GM18502 (cell line): ENCODE data around the gene RUNX1.

Experiments used
- ATAC-seq: cut with Tn5 transposase; IDR thresholded peaks from one replicate; pipeline ENCODE4 v1.9.1; 2021; ENCODE audit warnings: mild to moderate bottlenecking; ENCODE audit not compliant: unreplicated experiment, poor library complexity

RUNX1 gene

DNA sequence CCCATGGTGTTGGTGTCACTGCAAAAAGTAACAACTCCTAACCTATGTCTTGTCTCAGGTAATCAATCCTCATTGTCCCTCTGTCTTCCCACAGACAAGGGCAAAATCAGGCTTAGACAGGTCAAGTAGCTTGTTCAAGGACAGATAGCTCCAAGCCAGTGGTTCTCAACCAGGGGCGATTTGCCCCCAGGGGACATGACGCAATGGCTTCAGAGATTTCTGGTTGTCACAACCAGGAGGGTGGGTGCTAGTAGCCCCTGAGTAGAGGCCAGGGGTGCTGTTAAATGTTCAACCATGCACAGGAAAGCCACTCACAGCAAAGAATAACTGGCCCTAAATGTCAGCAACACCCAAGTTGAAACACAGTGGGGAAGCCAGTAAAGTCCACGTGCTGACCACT is 178.9 kb downstream of the RUNX1 start:
- ATAC-seq: no peak

DNA sequence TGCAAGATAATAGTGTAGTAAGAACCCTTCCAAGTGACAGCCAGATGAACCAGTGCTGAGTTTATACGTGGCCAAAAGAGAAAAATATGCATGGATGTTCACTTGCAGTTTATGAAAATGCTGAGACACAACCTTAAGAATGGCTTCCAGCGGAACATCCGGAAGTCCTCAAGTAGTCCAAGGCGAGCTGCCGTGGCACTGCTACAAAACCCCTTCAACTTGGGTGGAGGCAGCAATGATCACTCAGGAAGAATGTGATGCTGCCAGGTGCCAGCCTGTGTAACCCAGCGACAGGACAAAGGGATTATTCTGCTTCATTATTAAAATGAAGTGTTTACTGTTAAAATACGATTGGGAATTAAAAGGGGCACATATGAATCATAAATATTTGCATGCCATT is 179.6 kb downstream of the RUNX1 start:
- no peak for ATAC-seq

DNA sequence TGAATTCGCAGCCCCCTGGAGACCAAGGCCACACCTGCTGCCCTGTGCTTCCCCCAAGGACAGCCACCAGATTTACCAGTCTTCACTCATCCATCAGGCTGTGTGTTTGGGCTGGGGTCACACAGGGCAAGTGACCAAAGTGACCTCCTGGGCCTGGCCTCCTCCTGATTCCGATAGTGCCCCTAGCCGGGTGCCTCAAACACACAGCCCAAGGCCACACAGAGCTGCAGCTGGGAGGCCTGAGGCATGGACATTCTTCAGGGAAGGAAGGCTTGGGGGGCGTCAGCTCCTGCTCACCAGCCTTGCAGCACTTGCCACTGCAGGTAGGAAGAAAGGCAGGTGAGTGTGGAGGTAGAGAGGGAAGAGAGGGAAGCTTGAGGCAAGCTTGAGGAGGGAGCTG is 181.3 kb downstream of the RUNX1 start:
- ATAC-seq: no peak

DNA sequence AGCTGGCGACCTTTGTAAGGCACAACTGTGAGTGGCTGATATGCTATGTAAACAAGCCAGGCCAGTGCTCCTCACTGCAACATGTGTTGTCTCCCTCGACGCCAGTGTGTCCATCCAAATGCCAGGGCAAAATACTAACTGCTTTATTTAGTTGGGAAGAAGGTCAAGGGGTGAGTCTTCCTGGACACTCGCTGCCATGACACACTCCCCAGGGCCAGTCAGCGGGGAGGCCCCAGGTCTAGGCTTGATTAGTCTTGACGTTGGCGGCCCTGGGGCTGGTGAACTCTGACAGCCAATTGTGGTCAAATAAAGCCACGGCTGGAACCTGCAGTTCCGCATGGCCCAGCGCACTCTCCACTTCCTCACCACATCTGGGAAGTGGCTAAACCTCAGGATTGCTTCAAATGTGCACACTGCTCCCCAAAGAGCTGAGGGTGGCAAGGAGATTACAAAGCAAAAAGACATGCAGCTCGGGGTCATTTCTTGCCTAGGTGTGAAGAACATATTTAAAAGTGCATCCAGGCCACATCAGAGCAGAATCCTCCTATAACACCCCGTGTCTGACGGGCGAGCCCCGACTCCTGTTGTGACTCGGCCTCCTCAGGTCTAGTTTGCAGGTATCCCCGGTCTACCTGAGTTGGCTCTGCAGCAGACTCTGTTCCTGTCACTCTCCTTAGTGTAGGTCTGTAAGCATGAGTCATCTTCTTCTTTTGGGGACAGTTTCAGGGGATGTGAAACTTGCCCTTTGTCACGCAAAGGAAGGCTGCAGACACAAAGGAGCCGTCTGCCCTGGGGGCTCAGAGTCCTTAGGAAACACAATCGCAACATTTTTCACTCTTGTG is 183.5 kb downstream of the RUNX1 start:
- peak; percentile 90 for ATAC-seq

DNA sequence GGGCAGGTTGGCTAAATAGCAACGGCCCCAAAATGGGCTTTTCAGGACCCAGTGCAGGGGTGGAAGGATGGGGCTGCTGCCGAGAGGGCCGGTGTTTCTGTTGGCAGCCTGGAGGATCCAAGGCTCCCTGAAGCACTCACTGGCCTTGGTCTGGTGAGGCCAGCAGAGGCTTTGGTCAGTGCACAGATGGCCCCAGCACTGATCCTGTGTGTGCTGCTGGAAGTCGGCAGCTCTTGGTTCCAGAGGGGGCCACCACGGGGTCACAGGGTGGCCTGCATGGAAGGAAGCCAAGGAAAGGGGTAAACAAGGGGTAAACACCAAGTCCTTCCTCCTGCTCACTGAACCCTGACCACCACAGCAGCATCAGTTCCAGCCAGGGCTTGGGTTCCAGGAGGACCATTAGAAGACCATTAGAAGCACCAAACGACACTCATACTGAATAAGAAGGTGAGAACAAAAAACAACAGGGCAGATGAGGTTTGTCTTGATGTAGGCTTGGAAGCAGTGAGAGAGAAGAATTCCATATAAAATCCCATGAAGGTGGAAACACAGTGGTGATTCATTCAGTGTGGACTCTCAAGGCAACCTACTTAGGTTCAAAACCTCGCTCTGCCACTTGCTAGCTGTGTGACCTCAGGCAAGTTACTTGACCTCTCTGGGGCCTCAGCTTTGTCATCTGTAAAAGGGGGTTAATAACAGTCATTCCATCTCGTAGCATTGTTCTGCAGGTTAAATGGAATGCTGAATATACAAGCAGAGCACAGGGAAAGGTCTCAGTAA is 184.5 kb downstream of the RUNX1 start:
- ATAC-seq: no peak

DNA sequence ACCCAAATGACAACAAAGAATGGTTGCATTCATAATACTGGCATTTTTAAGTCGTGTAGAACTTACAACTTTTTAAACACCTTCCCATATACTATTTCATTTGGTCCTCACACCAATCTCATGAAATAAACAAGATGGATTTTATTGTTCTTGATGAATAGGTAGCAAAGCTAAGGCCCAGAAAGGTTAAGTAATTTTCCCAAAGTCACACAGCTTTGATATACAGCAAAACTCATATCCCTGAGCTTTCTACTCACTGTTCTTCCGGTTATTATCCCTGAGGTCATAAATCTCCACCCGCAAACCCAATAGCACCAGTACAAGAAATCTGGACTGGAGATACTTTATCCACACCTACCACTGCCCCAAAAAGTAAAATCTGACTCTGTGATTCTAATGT is 186.2 kb downstream of the RUNX1 start:
- ATAC-seq: no peak

DNA sequence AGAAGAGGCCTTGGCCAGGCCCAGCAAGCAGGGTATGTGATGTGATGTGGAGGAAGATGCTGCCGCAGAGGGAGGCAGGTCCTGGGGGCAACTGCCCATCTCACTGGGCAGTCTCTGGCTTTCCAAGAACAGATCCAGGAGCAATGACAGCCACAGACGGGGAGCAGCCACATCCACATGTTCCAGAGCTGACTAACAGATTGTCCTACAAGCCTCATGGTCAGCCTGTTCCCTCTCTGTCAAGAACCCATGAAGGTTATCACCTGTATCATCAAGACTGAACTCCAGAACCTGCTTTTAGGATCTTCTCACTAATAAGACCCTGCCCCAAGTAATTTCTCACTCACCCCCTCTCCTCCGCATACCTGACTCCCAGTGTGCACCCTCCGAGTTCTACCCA is 187.8 kb downstream of the RUNX1 start:
- ATAC-seq: no peak

DNA sequence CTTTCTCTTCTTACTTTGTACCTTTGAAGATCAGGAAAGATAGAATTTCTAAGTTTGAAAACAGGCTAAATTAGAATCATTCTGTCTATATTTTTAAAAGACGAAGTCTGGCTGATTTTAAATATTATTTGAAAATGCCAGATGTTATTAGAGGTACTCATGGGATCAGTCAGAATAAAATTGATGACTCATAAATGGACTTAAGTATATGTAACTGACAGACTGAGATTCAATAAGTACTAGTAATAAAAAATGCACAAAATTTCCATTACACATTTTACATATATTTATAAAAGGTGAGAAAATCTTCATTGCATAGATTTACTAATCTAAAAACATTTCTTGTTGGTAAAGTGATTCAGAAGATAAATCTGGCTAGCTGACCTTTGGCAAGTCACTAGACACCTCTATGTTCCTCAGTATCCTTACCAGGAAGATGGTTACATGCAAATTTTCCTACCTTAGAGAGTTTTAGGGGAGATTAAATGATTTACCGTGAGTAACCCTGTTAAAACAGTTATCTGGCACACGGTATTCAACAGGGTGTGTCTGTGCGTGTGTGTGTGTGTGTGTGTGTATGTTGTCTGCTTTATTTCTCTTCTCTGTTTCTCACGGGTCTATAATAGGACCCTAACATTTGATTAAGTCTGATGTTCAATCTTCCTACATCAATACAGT is 189.0 kb downstream of the RUNX1 start:
- ATAC-seq: no peak

DNA sequence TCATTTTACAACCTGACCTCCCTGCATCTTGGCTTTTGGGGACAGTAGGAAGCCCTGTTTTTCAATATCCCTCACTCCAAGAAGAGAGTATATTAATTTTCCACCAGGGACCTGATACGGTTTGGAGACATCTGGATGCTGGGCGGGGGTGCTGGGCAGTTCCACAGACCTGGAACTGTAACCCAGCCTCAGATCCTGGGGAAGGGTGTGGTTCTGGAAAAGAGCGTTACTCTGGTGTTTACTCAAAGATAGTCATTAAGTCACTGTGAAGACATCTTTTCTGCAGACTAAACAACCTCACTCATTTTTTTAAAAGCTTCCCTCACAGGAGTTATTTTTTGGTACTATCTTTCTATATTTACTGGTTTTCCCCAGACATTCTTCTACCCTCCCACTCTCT is 190.5 kb downstream of the RUNX1 start:
- no peak for ATAC-seq

DNA sequence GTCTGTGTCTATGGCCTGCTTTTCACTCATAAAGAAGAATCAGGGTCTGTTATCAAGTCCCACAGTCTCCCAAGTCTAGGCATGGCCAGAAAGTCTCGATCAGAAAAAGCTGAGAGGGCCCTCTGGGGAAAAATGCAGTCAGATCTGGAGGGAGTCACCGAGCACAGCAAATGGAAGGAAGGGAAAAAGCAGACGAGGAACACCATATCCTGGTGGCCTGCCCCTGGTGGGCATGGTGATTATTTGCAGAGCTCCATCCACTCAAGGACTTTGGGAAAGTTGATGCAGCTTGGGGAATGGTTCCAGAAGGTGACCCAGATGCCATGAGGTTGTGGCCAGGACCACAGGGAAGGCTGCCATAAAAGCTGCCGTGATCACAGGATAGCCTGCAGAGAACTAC is 191.2 kb downstream of the RUNX1 start:
- ATAC-seq: no peak

DNA sequence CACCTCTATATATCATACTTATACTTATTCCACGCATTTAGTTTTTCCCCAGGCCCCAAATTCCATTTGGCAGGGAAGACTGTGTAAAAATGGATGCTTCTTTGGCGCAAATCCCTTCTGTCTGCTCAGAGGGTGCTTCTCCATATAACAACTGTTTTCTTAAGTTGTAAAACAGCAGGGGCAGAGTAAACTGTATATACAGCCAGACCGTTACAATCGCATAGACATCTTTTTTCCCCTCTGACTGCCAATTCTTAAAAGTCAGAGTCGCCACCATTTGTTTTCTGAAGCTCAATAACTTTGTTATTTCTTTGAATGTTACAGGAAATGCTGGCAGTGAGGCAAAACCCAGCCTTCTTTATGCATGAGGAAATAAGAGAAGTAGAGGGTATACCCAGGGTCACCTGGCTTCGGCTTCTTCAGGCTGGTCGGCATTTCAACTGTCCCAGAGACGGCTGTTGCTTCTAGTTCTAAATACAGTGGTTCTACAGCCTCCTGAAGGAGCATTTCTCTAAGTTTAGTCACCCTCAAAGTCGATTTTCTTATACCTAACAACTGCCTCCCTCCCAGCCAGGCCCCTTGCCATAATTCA is 191.9 kb downstream of the RUNX1 start:
- ATAC-seq: no peak

DNA sequence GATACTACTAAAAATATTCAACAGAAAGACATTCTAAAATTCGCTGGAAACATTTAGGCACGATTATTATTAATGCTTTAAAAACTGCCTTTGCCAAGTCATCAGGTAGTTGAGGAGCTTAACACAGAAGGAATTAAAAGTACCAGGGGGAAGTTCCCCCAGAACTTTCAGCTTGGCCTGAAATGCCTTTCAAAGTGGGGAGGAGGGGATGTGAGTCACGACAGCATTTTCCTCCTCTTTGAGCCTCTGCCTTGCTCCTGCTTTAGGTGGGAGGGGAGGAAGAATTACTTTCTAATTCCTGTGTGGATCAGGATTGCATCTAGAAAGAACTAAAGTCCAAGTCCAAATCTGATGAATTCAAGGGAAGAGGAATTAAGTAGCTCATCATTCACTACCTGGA is 196.7 kb downstream of the RUNX1 start:
- no peak for ATAC-seq

DNA sequence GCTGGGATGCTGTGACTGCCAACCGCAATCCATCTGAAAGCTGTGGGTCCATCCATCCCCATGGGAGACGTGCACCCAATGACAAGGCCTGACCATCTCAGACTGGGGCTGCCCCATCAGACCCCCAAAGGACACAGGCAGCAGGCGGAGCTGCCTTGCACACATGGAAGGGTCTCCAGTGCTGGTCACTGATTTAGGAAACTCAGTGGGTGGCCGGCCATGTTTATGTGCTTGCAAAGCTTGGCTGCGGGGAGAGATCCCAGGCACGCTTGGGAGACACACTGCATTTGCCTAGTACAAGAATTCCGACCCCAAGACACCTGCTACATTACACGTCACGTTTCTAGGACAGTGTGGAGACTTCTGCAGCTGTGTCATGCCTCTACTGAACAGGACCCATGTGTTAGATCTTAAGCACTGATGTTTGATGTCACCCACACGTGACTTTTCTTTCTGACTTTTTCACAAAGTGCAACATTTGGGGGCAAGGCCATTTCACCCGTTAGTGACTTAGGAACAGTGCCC is 198.9 kb downstream of the RUNX1 start:
- ATAC-seq: no peak

DNA sequence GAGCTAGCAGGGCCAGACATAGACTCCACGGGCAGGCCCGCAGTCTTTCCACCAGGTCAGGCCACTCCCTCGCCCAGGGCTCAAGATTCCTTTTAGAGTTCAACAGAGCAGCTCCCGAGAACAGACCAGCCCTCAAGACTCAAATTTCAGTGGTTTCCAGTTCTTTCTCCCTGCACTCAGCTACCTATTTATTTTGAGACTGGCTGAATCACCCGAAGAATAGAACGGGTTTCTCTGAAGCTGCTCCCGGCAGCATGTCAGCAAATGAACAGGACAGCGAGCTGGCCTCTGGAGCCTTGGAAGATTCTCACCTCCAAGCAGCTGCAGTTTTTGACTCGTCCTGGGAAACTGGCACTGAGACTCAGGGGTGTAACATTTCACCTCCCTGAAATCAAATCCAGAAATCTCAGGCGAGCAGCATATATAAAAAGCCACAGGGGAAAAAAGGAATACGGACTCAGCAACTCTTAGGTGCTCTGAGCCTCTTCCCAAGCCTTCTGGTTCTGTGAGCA is 202.4 kb downstream of the RUNX1 start:
- ATAC-seq: no peak

DNA sequence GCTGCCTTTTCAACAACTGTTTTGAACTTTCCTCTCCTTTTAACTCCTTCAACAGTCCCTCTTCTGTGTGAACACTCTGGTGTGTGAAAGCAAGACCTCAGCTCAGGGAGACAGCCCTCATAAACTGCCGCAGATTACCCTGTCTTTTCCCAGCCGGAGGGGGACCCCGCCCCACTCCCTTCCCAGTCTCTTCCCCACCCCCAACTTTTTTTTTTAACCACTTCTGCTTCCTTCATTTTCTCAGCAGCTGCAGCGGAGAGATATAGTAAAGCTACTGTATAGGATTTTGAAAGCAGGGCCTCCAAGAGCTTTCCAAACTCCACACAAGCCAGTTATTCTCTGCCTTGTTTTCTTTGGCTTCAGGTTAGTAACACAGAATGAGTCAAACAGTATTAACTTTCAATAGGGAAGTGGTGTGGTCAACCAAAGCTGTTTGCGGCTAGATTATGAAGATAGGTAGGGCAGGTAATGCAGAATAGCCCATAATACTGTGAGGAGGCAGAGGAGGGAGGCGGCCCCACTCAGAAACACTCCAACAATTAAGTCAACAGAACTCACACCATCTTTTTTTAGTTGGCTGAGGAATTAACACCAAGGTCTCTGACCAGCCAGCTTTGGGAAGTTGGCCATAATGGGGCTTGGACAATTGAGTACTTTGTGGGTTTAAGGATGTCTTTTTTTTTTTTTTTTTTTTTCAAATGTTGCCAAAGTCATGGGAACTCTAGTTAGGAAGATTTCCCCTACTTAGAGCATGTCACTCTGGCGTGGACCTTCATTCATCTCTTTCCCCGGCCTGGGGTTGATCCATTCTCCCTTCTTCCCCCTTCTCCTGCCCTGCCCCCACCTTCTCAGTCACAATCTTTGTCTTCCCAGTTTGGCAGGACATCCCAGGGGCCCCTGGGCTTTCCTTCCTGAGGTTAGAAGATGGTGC is 203.3 kb downstream of the RUNX1 start:
- ATAC-seq: peak; percentile 96

DNA sequence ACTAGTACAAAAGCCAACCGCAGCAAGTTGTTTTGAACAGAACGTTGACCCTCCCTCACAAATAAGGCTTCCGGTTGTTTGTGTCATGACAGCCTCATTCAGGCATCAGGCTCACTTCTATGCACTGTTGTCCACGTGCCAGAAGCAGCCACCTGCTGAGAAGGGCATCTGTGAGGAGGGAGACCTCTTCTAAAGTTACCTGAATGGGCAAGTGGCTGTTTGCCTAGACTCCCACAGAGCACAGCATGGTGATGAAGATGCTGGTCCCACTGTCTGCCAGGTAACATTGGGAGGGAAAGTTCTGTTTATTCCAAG is 204.2 kb downstream of the RUNX1 start:
- ATAC-seq: no peak

DNA sequence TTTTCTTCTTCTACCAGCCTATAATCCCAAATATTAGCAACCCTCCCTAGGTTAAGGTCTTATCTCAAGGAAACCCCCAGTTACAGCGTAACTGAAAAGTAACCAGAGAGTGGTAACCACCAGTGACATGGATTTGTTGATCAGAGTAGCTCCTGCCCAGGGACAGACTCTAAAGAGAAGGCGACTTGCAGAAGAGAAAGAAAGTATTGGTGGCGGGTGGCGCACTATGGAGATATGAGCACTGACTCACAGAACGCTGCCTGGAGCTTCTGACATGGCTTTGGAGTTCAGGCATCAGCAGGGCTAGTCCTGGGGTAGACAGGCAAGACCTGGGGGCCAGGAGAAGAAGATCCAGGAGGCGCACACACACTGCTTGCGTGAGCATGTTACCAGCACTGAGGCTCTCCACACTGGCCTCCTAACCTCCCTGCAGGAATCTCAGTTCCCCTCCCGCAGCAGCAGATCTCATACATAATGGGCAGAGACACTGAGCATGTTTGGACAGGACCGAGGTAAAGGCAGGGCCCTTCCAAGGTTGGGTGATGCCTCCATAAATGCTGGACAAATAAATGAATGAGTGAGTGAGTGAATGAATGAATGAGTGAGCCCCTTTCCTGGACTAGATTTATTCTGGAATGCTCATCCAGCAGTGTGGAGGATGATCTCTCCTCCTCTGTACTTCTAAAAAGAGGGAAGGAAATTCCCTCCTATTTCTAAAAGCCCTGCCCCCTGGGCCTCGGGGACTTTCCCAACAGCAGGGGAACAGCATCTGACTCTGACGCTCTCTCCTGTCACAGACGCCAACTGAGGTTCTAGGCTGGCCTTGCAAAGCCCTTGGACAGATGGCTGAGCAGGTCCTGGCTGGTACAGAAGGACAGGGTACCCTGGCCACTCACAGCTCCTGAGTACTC is 204.8 kb downstream of the RUNX1 start:
- ATAC-seq: no peak

DNA sequence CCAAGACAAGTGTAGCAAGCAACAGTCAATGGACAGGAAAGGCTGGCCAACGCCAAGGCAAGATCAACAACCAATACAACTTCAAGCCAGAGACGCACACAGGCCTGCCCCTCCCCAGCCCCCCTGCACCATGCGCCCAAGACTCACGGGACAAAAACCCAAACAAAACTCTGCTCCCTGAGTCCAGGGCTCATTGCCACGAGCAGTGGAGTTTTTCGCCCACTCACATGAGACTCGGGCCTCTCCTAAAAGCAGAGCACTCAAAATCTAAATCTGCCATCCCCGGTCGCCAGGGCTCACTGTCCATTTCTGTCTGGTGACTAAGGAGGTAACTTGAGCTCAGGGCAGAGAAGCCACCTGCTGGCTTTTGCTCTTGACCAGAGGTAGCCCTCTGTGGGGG is 205.5 kb downstream of the RUNX1 start:
- no peak for ATAC-seq
